NB4 (cell line): ENCODE measurements around the gene CD38.

Source experiments
- DNase-seq: peaks from one replicate; pipeline ENCODE4 v3.0.0; 2010; ENCODE audit warnings: low read depth
- H3K4me3 ChIP-seq: one replicate; pipeline ENCODE4 v1.5.1; 2011; ENCODE audit warnings: mild to moderate bottlenecking, low read depth, low read length, moderate library complexity
- CTCF ChIP-seq: IDR thresholded peaks from one replicate; pipeline ENCODE4 v1.5.1; 2012; ENCODE audit warnings: low read depth, low read length
- MYC ChIP-seq: IDR thresholded peaks from 2 replicates; pipeline ENCODE4 v1.6.1; 2011; ENCODE audit warnings: low read depth, low read length
- POLR2A ChIP-seq: IDR thresholded peaks from 2 replicates; pipeline ENCODE4 v1.6.1; 2011; ENCODE audit warnings: mild to moderate bottlenecking; ENCODE audit not compliant: insufficient read length; ENCODE audit errors: extremely low read depth
- TF ChIP-seq, protein P1 (sequence below): IDR thresholded peaks from 2 replicates; pipeline ENCODE4 v1.6.1; 2011; ENCODE audit warnings: low read depth, low read length

Gene CD38

DNA sequence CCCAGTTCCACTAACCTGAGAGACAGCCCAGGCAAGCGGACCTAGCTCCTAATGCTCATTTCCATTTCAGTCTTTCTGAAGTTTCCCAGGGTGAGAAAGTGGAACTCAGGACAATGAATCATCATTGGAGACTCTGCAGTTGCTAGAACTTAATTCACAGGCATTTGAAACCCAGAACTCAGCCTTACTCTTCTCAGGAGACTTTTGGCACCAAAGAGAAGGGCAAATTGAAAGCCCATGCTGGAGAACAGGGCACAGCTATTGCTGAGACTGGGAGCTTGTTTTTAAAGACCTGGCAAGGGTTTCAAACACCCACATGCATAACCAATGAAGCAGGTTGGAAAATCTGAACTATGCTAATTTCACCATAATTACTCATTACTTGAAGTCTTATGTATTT, 39.3 kb upstream of the CD38 start:
- TF ChIP-seq POLR2A: no peak
- TF ChIP-seq MYC: no peak
- TF ChIP-seq, protein P1, sequence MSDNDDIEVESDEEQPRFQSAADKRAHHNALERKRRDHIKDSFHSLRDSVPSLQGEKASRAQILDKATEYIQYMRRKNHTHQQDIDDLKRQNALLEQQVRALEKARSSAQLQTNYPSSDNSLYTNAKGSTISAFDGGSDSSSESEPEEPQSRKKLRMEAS: no peak
- no peak for TF ChIP-seq CTCF
- DNase-seq: no peak
- no peak overlapping the region for H3K4me3 ChIP-seq

DNA sequence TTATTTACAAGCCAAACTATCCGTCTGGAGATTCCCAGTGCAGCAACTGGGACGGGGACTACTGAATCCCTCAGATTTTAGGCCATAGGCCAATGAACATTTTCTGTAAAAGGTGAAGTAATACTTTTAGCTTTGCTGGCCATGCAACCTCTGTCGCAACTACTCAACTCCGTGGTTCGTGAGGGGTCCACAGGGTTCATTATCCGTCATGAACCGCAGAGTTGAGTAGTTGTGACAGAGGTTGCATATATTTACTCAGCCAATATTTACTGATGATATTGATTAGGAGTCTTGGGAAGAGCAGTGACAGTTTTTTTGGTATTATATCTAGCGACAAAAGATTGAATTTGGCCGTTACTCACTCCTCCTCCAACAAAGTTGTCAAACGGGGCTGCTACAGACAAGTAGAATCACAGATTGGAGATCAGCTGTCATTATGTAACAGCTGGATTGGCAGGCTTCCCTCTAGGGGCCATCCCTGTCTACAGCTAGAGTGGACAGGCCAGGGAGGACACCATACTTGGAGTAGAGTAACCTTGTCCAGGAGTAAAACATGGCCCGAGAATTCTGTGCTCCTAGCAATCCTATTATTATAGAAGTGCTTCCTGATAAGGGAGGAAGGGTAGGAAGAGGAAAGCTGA, 37.2 kb upstream of the CD38 start:
- H3K4me3 ChIP-seq: no peak overlapping the region
- TF ChIP-seq, protein P1: no peak
- no peak for TF ChIP-seq POLR2A
- no peak for TF ChIP-seq CTCF
- no peak for TF ChIP-seq MYC
- DNase-seq: peak; percentile 63

GRCh38 chr4:15742083-15742582, 36.0 kb upstream of the CD38 start:
- TF ChIP-seq, protein P1: no peak
- TF ChIP-seq CTCF: no peak
- TF ChIP-seq MYC: no peak
- no peak for TF ChIP-seq POLR2A
- DNase-seq: no peak
- H3K4me3 ChIP-seq: no peak overlapping the region

- H3K4me3 ChIP-seq: no peak overlapping the region
- DNase-seq: no peak
- TF ChIP-seq, protein P1: no peak
- TF ChIP-seq POLR2A (no peak), CTCF (no peak), MYC (no peak)
Observed at GRCh38 chr4:15742637-15743036, 35.5 kb upstream of the CD38 start.

DNA sequence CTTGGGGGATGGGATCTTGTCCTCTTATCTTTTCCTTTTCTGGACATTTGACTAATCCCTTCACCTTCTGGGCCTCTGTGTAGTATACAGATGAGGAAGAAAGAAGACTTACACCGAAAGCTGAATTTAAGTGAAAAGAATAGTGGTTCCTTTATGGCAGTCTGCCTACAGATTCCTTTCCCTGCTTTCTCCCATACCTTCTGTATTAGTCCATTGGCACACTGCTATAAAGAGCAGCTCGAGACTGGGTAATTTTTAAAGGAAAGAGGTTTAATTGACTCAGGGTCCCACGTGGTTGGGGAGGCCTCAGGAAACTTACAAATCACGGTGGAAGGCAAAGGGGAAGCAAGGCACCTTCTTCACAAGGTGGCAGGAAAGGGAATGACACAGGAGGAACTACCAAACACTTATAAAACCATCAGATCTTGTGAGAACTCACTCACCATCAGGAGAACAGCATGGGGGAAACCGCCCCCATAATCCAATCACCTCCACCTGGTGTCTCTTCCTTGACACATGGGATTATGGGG, 34.0 kb upstream of the CD38 start:
- DNase-seq: no peak
- no peak for TF ChIP-seq POLR2A
- no peak for TF ChIP-seq MYC
- H3K4me3 ChIP-seq: no peak overlapping the region

- TF ChIP-seq, protein P1: no peak
- TF ChIP-seq POLR2A (no peak), CTCF (no peak), MYC (no peak)
- H3K4me3 ChIP-seq: no peak overlapping the region
- no peak for DNase-seq
Observed at GRCh38 chr4:15746110-15746509, 32.0 kb upstream of the CD38 start.
